ENCODE data around the gene PLSCR4. TPM values are rescaled to one million over a fixed set of nuclear protein-coding genes. Genes with fewer than 3 reads are reported as not detected.

Gene PLSCR4
- total and polyA plus RNA-seq, 4 donors = 10.8 to 95.2 (median 20.8) TPM

DNA sequence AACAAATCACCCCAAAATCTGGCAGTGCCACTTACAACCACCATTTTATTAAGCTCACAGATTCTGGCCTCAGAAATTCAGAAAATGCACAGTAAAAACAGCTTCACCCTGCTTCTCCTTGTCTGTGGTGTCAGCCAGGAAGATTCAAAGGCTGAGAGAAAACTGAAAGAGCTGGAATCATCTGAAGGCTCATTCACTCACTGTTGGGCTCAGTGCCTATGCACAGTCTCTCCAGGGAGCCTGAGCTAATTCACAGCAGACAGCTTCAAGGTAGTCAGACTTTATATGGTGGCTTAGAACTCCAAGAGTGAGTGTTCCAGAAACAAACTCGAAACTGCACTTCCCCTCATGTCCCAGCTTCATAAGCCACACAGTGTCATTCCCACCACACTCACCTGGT, 73.4 kb downstream of the PLSCR4 start:
- no peaks in the 10 kb centered on the region for H3K9me3 ChIP-seq (ENCODE audit: control insufficient read depth in 4 of 4, insufficient read depth in 3 of 4, low read length in 3 of 4)
- peaks cover 0 to 3% (median 0%) of the 10 kb centered on the region in 4 donors for H3K36me3 ChIP-seq (ENCODE audit: control insufficient read depth in 4 of 4, insufficient read depth in 4 of 4, low read length in 4 of 4)
- no peak overlapping the region for H3K27ac ChIP-seq (ENCODE audit: low read depth in 1 of 2, low read length in 1 of 2)
- no peaks in the 10 kb centered on the region for H3K4me1 ChIP-seq (ENCODE audit: control insufficient read depth in 5 of 5, insufficient read depth in 5 of 5, low read length in 5 of 5)
- TF ChIP-seq, protein P1, sequence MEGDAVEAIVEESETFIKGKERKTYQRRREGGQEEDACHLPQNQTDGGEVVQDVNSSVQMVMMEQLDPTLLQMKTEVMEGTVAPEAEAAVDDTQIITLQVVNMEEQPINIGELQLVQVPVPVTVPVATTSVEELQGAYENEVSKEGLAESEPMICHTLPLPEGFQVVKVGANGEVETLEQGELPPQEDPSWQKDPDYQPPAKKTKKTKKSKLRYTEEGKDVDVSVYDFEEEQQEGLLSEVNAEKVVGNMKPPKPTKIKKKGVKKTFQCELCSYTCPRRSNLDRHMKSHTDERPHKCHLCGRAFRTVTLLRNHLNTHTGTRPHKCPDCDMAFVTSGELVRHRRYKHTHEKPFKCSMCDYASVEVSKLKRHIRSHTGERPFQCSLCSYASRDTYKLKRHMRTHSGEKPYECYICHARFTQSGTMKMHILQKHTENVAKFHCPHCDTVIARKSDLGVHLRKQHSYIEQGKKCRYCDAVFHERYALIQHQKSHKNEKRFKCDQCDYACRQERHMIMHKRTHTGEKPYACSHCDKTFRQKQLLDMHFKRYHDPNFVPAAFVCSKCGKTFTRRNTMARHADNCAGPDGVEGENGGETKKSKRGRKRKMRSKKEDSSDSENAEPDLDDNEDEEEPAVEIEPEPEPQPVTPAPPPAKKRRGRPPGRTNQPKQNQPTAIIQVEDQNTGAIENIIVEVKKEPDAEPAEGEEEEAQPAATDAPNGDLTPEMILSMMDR (IDR thresholded peaks at IDR 0.05; ENCODE audit: control extremely low read depth, extremely low read depth) = no peak
- H3K9ac ChIP-seq (ENCODE audit: insufficient read depth in 1 of 2, low read length in 2 of 2) = no peak overlapping the region
- no peaks in the 10 kb centered on the region for H3K27me3 ChIP-seq (ENCODE audit: control insufficient read depth in 3 of 3, insufficient read depth in 3 of 3, low read length in 2 of 3)
- no peak overlapping the region for H3K4me3 ChIP-seq
- no peak for DNase-seq
- ATAC-seq (ENCODE audit: insufficient read depth, low FRiP score) = no peak
- WGBS, 2 donors = 80 to 92% methylated on average over 1 of the region's 1 CpG

DNA sequence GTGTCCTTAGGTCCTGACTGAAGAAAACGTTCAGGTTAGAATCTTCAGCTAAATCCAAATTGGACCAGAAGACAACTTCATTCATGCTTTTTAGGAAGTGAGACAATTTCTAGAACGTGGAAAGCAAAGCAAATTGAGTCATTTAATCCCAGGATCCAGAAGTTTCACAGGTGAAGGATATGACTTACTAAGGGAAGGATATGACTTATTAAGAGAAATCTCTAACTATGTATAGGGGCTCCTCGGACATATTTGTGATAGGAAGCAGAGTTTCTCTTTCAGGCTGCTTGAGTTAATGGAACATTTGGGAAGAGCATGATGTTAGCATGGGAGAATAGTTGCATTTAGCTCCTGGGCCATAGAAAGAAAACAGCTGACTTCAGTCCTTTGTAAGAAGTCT, 73.8 kb downstream of the PLSCR4 start:
- Histone ChIP-seq H3K27me3 (ENCODE audit: control insufficient read depth in 3 of 3, insufficient read depth in 3 of 3, low read length in 2 of 3) (no peaks in the 10 kb centered on the region), H3K27ac (ENCODE audit: low read depth in 1 of 2, low read length in 1 of 2) (no peak overlapping the region), H3K36me3 (ENCODE audit: control insufficient read depth in 4 of 4, insufficient read depth in 4 of 4, low read length in 4 of 4) (peaks cover 0 to 3% (median 0%) of the 10 kb centered on the region in 4 donors), H3K9ac (ENCODE audit: insufficient read depth in 1 of 2, low read length in 2 of 2) (no peak overlapping the region), H3K9me3 (ENCODE audit: control insufficient read depth in 4 of 4, insufficient read depth in 3 of 4, low read length in 3 of 4) (no peaks in the 10 kb centered on the region), H3K4me1 (ENCODE audit: control insufficient read depth in 5 of 5, insufficient read depth in 5 of 5, low read length in 5 of 5) (no peaks in the 10 kb centered on the region), H3K4me3 (no peak overlapping the region)
- no peak for ATAC-seq (ENCODE audit: insufficient read depth, low FRiP score)
- WGBS, 2 donors = 74 to 86% methylated on average over 3 of the region's 3 CpGs
- TF ChIP-seq, protein P1 (IDR thresholded peaks at IDR 0.05; ENCODE audit: control extremely low read depth, extremely low read depth) = no peak
- DNase-seq = no peak

DNA sequence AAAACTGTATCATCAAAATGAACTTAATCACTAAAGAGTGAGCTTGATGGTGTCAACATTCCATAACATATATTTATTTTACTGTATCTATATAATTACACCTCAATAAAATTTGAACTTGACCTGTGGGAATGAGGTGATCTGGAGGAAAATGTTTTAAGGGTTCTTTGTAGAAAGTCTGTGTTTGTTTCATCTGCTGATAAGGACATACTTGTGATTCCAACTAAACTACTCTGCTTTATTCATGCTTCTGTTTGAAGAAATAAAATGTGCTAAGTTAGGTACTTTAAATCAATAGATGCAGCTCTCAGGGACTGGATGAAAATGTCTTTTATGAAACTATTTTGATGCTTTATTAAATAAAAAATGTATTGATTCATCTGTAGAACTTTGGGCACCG, 78.3 kb downstream of the PLSCR4 start:
- peaks cover 0 to 3% (median 0%) of the 10 kb centered on the region in 4 donors for H3K36me3 ChIP-seq (ENCODE audit: control insufficient read depth in 4 of 4, insufficient read depth in 4 of 4, low read length in 4 of 4)
- H3K9me3 ChIP-seq (ENCODE audit: control insufficient read depth in 4 of 4, insufficient read depth in 3 of 4, low read length in 3 of 4) = no peaks in the 10 kb centered on the region
- no peak overlapping the region for H3K27ac ChIP-seq (ENCODE audit: low read depth in 1 of 2, low read length in 1 of 2)
- ATAC-seq (ENCODE audit: insufficient read depth, low FRiP score) = no peak
- no peak overlapping the region for H3K4me3 ChIP-seq
- no peak overlapping the region for H3K9ac ChIP-seq (ENCODE audit: insufficient read depth in 1 of 2, low read length in 2 of 2)
- WGBS, 2 donors = 69 to 90% methylated on average over 1 of the region's 1 CpG
- no peaks in the 10 kb centered on the region for H3K27me3 ChIP-seq (ENCODE audit: control insufficient read depth in 3 of 3, insufficient read depth in 3 of 3, low read length in 2 of 3)
- H3K4me1 ChIP-seq (ENCODE audit: control insufficient read depth in 5 of 5, insufficient read depth in 5 of 5, low read length in 5 of 5) = no peaks in the 10 kb centered on the region
- TF ChIP-seq, protein P1 (IDR thresholded peaks at IDR 0.05; ENCODE audit: control extremely low read depth, extremely low read depth) = no peak
- peak in 1 of 3 donors; percentile 34 for DNase-seq

DNA sequence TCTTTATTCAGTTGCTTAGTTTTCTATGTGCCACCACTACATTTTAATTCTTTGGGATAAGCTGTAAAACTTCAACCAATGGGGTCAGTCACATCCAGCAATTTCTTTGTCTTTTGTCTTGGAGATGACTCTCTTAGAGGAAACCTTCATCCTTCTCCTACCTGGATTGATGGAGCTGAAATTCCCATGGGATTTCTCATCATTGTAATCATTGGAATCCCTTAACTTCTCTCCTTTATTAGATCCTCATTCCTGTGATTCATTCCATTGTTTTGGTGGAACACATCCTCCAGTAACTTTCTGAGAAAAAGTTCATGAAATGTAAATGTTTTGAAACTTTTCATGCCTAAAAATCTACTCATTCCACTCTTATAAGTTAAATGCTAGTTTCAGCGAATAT, 80.3 kb downstream of the PLSCR4 start:
- H3K27ac ChIP-seq (ENCODE audit: low read depth in 1 of 2, low read length in 1 of 2) = no peak overlapping the region
- 97 to 100% methylated on average over 1 of the region's 1 CpG for WGBS, 2 donors
- H3K4me3 ChIP-seq = no peak overlapping the region
- ATAC-seq (ENCODE audit: insufficient read depth, low FRiP score) (no peak), DNase-seq (no peak)
- peaks cover 0 to 3% (median 0%) of the 10 kb centered on the region in 4 donors for H3K36me3 ChIP-seq (ENCODE audit: control insufficient read depth in 4 of 4, insufficient read depth in 4 of 4, low read length in 4 of 4)
- no peaks in the 10 kb centered on the region for H3K9me3 ChIP-seq (ENCODE audit: control insufficient read depth in 4 of 4, insufficient read depth in 3 of 4, low read length in 3 of 4)
- TF ChIP-seq, protein P1 (IDR thresholded peaks at IDR 0.05; ENCODE audit: control extremely low read depth, extremely low read depth) = no peak
- no peaks in the 10 kb centered on the region for H3K27me3 ChIP-seq (ENCODE audit: control insufficient read depth in 3 of 3, insufficient read depth in 3 of 3, low read length in 2 of 3)
- peaks cover 0 to 5% (median 0%) of the 10 kb centered on the region in 5 donors for H3K4me1 ChIP-seq (ENCODE audit: control insufficient read depth in 5 of 5, insufficient read depth in 5 of 5, low read length in 5 of 5)
- no peak overlapping the region for H3K9ac ChIP-seq (ENCODE audit: insufficient read depth in 1 of 2, low read length in 2 of 2)

Measured in lung (tissue), 12 donors.